ENCODE data around the gene CLECL1. TPM values are rescaled to one million over a fixed set of nuclear protein-coding genes. Genes with fewer than 3 reads are reported as not detected.

The CLECL1 gene
- total and polyA plus RNA-seq, 12 donors: 0.25 to 3.6 (median 0.54) TPM; not detected in 9

GRCh38 chr12:9701380-9702154 lies 31.3 kb downstream of the CLECL1 start:
- Histone ChIP-seq H3K27ac (peak overlapping the region in 4 of 10 donors; percentile 5 to 76 (median 54)), H3K9me3 (peaks cover 0 to 44% (median 14%) of the 10 kb centered on the region in 11 donors), H3K4me3 (no peak overlapping the region), H3K4me1 (peaks cover 0 to 63% (median 21%) of the 10 kb centered on the region in 9 donors), H3K36me3 (no peaks in the 10 kb centered on the region), H3K27me3 (no peaks in the 10 kb centered on the region)
- intact Hi-C loops (cut with DNase I): loop anchor here in 5 of 10 donors (2.0 to 10.0 kb wide), 4 partner anchors 49 to 367 kb away; no protein-coding TSS in a partner anchor
- ATAC-seq (peak in 1 of 8 donors; percentile 56), DNase-seq (no peak)
- 94 to 100% methylated on average over 1 of the region's 1 CpG for WGBS, 2 donors
- TF ChIP-seq CTCF (IDR thresholded peaks at IDR 0.05): no peak

- 54 to 57% methylated on average over 2 of the region's 2 CpGs for WGBS, 2 donors
- DNase-seq (no peak), ATAC-seq (peak in 3 of 8 donors; percentile 27 to 61 (median 36))
- Histone ChIP-seq H3K36me3 (peaks cover 0 to 4% (median 0%) of the 10 kb centered on the region in 9 donors), H3K4me3 (no peak overlapping the region), H3K27ac (peak overlapping the region in 7 of 10 donors; percentile 38 to 76 (median 57)), H3K9me3 (peaks cover 0 to 49% (median 15%) of the 10 kb centered on the region in 11 donors), H3K4me1 (peaks cover 0 to 53% (median 21%) of the 10 kb centered on the region in 9 donors), H3K27me3 (no peaks in the 10 kb centered on the region)
- intact Hi-C loops (cut with DNase I): loop anchor here in 5 of 10 donors (2.0 to 10.0 kb wide), 4 partner anchors 48 to 366 kb away; no protein-coding TSS in a partner anchor
- no peak for TF ChIP-seq CTCF (IDR thresholded peaks at IDR 0.05)
Observed at GRCh38 chr12:9700606-9700956, 32.3 kb downstream of the CLECL1 start.

- Histone ChIP-seq H3K4me3 (no peak overlapping the region), H3K4me1 (peaks cover 0 to 54% (median 21%) of the 10 kb centered on the region in 9 donors), H3K27me3 (no peaks in the 10 kb centered on the region), H3K36me3 (peaks cover 0 to 10% (median 3%) of the 10 kb centered on the region in 9 donors), H3K27ac (peak overlapping the region in 9 of 10 donors; percentile 25 to 76 (median 50)), H3K9me3 (peaks cover 0 to 47% (median 15%) of the 10 kb centered on the region in 11 donors)
- no peak for DNase-seq
- intact Hi-C loops (cut with DNase I): loop anchor here in 5 of 10 donors (2.0 to 10.0 kb wide), 4 partner anchors 48 to 365 kb away; no protein-coding TSS in a partner anchor
- peak; percentile 45 to 92 (median 87) for ATAC-seq
- 24 to 26% methylated on average over 2 of the region's 2 CpGs for WGBS, 2 donors
- TF ChIP-seq CTCF (IDR thresholded peaks at IDR 0.05): no peak
Observed at GRCh38 chr12:9699898-9700605, 32.8 kb downstream of the CLECL1 start.

GRCh38 chr12:9699269-9699897 lies 33.5 kb downstream of the CLECL1 start:
- Histone ChIP-seq H3K4me3 (no peak overlapping the region), H3K27ac (peak overlapping the region in 9 of 10 donors; percentile 20 to 76 (median 49)), H3K4me1 (peaks cover 0 to 60% (median 21%) of the 10 kb centered on the region in 9 donors), H3K36me3 (peaks cover 0 to 16% (median 9%) of the 10 kb centered on the region in 9 donors), H3K9me3 (peaks cover 0 to 47% (median 15%) of the 10 kb centered on the region in 11 donors), H3K27me3 (no peaks in the 10 kb centered on the region)
- no peak for TF ChIP-seq CTCF (IDR thresholded peaks at IDR 0.05)
- WGBS, 2 donors: 19 to 21% methylated on average over 1 of the region's 1 CpG
- DNase-seq (no peak), ATAC-seq (peak in 6 of 8 donors; percentile 23 to 85 (median 45))
- intact Hi-C loops (cut with DNase I): no loop called here
